ENCODE results near the gene INSIG2.

DNA sequence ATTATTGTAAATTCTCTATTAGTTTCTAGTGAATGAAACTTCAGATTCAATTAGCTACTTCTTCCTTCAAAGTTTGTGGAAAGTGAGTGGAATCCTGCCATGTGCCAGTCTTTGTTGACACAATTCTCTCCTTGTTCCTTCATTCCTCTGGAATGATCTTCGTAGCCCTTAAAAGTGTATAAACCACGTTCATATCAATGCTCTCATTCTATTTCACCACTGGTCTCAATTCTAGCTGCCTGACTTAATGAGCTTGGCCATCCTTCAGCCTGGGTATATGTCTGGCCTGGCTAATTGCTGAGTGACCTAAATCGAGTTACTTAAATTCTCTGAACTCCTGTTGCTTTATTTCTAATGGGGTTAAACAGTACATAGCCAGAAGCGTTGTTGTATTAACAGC lies 43.5 kb downstream of the INSIG2 start:
- no peak for TF ChIP-seq EZH2 (IDR thresholded peaks at IDR 0.05; ENCODE audit: borderline replicate concordance, low read depth, low read length, poor library complexity, severe bottlenecking)
- no peak for TF ChIP-seq CTCF (conservative IDR thresholded peaks at IDR 0.05; ENCODE audit: low read depth, low read length)
